HL-60/S4 treated with retinoic acid at 250 ng/mL for 4 days and 3 days (cell line): ENCODE measurements around the gene SLC34A2.

Experiments used
- in situ Hi-C: fragments of 300-500 bp; cut with MboI; formaldehyde crosslinking; loops from 2 replicates; pipeline ENCODE4 v1.7.0; 2022; ENCODE audit warnings: low sequenced_read_pairs

The SLC34A2 gene

GRCh38 chr4:25722964-25723363 is 67.3 kb downstream of the SLC34A2 start:
- in situ Hi-C loops = no loop called here

- in situ Hi-C loops = no loop called here
Measured at GRCh38 chr4:25723409-25723808, 67.8 kb downstream of the SLC34A2 start.

GRCh38 chr4:25725870-25726269 is 70.2 kb downstream of the SLC34A2 start:
- in situ Hi-C loops = no loop called here

- in situ Hi-C loops = no loop called here
Measured at GRCh38 chr4:25727711-25728493, 72.3 kb downstream of the SLC34A2 start.
